Thyroid gland (tissue), 4 donors: ENCODE results near the gene RHO. TPM values are rescaled to one million over a fixed set of nuclear protein-coding genes. Genes with fewer than 3 reads are reported as not detected.
"Not testable (repeated sequence)": the region's sequence is repeated elsewhere in the genome, so short reads cannot be mapped to it uniquely, and the experiment has no call there.

Source experiments
- DNase-seq, 2 donors: peaks; one replicate each; pipeline ENCODE4 v3.0.0-alpha.2; 2019
- H3K27ac ChIP-seq, 3 donors: fragments of 200-600 bp; sonication (generic); 1 replicate in 2 of 3; 2 replicates in 1 of 3; pipeline ENCODE4 v1.5.1; 2016 to 2019; ENCODE audit warnings: mild to moderate bottlenecking in 1 of 3, moderate library complexity in 1 of 3
- H3K27me3 ChIP-seq: fragments of 200-600 bp; sonication (generic); one replicate; pipeline ENCODE4 v1.5.1; 2019
- H3K36me3 ChIP-seq, 2 donors: fragments of 200-600 bp; sonication (generic); one replicate each; pipeline ENCODE4 v1.5.1; 2016 to 2019
- H3K4me1 ChIP-seq, 2 donors: fragments of 200-600 bp; sonication (generic); one replicate each; pipeline ENCODE4 v1.5.1; 2017 to 2019
- H3K4me3 ChIP-seq, 3 donors: fragments of 200-600 bp; sonication (generic); replicated peaks in 1 of 3; 1 replicate in 2 of 3; 2 replicates in 1 of 3; pipeline ENCODE4 v1.5.1; 2016; ENCODE audit warnings: mild to moderate bottlenecking in 1 of 3
- H3K9me3 ChIP-seq: fragments of 200-600 bp; sonication (generic); one replicate; pipeline ENCODE4 v1.5.1; 2017
- POLR2A ChIP-seq, 2 donors: fragments of 450-650 bp; IDR thresholded peaks; one replicate each; pipeline ENCODE4 v1.6.1; 2017; ENCODE audit warnings: antibody characterized with exemption in 2 of 2, mild to moderate bottlenecking in 2 of 2, moderate library complexity in 1 of 2
- WGBS, 2 donors: methylation state at CpG; one replicate each; pipeline ENCODE4 v1.1.5; 2017; 5-methylcytosine and 5-hydroxymethylcytosine counted together
- intact Hi-C: fragments of 100-400 bp; cut with DNase I; formaldehyde crosslinking; loops from one replicate; pipeline ENCODE4 v1.15.1; 2023
- total RNA-seq, 4 donors: library from RNA; depleted of rRNA; stranded (reverse); fragments of >200 nt; gene quantifications; one replicate each; pipeline ENCODE4 v1.2.3, GENCODE V29; 2016
- TF ChIP-seq, protein P1 (sequence below), 6 experiments: fragments of 200-600 bp in 3 of 6; fragments of 450-650 bp in 3 of 6; sonication (generic) in 3 of 6; IDR thresholded peaks; one replicate each; pipeline ENCODE4 v1.5.1; 2016 to 2019; ENCODE audit warnings: antibody characterized with exemption in 6 of 6, mild to moderate bottlenecking in 2 of 6, inconsistent platforms in 1 of 6, moderate library complexity in 1 of 6

Gene RHO
- total RNA-seq, 4 donors from 2014 or later: not detected

DNA sequence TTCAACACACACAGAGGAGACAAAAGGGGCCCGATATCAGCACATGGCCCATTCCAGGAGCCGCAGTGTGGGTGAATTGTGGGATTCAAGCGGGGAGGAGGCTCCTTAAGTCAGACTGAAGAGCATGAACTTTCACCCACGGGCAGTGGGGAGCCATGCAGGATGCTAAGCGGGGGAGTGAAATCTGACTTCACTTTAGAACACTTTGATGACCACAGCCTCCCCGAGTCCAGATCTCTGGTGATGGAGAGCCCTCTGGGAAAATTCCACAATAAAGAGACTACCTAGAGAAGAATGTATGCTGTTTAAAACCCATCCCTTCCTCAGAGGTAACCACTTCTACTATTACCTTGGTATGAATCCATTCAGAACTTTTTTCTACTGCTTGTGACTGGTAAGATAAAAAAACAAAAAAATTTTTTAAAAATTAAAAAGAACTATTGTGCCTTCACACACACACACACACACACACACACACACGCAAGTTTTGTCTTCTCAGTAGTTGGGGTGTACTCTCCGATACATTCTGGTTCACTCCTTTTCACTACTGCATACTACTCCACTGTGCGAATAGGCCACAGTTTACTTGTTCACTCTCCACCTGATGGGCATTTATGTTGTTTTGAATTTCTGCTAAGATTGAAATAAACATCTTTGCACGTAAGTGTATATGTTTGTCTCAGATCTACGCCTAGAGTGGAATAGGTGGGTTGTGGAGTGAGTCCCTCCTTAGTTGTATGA is 12.5 kb downstream of the RHO start:
- DNase-seq: no peak
- Histone ChIP-seq H3K4me3 (no peak overlapping the region), H3K27me3 (no peaks in the 10 kb centered on the region), H3K27ac (no peak overlapping the region), H3K9me3 (no peaks in the 10 kb centered on the region), H3K36me3 (no peaks in the 10 kb centered on the region), H3K4me1 (peaks cover 6 to 12% of the 10 kb centered on the region in 2 donors)
- 89 to 90% methylated on average over 11 of the region's 11 CpGs for WGBS, 2 donors
- intact Hi-C loops: no loop called here
- TF ChIP-seq, protein P1, sequence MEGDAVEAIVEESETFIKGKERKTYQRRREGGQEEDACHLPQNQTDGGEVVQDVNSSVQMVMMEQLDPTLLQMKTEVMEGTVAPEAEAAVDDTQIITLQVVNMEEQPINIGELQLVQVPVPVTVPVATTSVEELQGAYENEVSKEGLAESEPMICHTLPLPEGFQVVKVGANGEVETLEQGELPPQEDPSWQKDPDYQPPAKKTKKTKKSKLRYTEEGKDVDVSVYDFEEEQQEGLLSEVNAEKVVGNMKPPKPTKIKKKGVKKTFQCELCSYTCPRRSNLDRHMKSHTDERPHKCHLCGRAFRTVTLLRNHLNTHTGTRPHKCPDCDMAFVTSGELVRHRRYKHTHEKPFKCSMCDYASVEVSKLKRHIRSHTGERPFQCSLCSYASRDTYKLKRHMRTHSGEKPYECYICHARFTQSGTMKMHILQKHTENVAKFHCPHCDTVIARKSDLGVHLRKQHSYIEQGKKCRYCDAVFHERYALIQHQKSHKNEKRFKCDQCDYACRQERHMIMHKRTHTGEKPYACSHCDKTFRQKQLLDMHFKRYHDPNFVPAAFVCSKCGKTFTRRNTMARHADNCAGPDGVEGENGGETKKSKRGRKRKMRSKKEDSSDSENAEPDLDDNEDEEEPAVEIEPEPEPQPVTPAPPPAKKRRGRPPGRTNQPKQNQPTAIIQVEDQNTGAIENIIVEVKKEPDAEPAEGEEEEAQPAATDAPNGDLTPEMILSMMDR (IDR thresholded peaks at IDR 0.05): no peak
- TF ChIP-seq POLR2A (IDR thresholded peaks at IDR 0.05): no peak

DNA sequence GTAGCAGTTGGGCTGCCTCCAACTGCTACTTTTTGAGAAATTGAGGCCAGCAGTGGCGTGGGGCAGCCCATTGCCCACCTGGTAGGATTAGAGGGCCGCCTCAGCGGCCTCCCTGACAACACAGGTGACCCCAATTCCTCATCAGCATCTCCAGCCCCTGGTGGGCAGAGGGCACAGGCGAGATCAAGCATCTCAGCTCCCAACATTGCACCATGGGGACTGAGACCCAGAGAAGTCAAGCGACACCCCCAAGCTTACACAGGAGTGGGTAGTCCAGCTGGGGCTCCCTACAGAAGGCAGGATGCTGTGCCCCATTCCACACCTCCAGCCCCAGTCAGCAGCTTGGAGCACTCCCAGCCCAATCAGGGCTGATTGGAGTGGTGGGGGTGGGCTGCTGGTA is 14.3 kb downstream of the RHO start:
- WGBS, 2 donors: 90 to 100% methylated on average over 2 of the region's 5 CpGs
- no peak overlapping the region for H3K4me3 ChIP-seq
- TF ChIP-seq, protein P1 (IDR thresholded peaks at IDR 0.05): no peak
- no peak for TF ChIP-seq POLR2A (IDR thresholded peaks at IDR 0.05)
- intact Hi-C loops: no loop called here
- H3K27me3 ChIP-seq: no peaks in the 10 kb centered on the region
- H3K4me1 ChIP-seq: peaks cover 6 to 12% of the 10 kb centered on the region in 2 donors
- H3K27ac ChIP-seq: no peak overlapping the region
- no peaks in the 10 kb centered on the region for H3K9me3 ChIP-seq
- no peak for DNase-seq
- no peaks in the 10 kb centered on the region for H3K36me3 ChIP-seq

DNA sequence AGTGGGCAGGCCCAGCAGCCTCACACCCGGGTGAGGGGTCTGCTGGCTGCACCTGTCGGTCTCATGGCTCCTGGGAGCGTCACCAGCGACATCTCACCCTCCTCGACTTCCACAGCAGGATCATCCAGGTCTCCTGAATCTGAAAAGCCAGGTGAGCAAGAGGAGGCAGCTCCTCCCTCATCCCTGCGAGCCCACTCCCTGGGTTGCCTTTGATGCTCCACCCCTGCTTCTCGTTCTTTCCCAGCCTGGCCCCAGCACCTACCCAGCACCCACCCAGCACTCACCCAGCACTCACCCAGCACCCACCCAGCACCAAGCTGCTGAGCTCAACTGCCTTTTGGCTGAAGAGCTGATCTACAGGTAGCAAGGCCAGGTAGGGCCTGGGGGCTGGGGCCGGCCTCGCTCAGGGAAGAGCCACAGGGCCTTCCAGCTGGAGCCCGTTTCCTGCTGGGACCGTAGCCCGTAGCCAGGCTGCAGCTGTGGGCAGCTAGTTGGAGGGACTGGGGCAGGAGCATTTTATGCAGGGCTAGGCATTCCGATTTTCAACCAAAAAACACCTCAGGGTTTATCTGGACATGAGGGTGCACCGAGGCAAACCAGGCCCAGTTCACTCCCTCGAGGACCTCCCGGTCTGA is 14.8 kb downstream of the RHO start, which contains the start of gene H1-8:
Gene H1-8 (plus strand): TSS at position 20 of the 635 bp plus-strand sequence. CDS start 44 bp downstream, at position 64.
- TF ChIP-seq POLR2A (IDR thresholded peaks at IDR 0.05): no peak
- TF ChIP-seq, protein P1 (IDR thresholded peaks at IDR 0.05): no peak
- Histone ChIP-seq H3K27ac (no peak within 1 kb of the TSS), H3K4me1 (peaks cover 6 to 12% of the 10 kb centered on the region in 2 donors), H3K36me3 (no peaks in the 10 kb centered on the region), H3K4me3 (no peak within 1 kb of the TSS), H3K9me3 (no peaks in the 10 kb centered on the region), H3K27me3 (no peaks in the 10 kb centered on the region)
- intact Hi-C loops: no loop called here
- 88 to 93% methylated on average over 14 to 16 of the region's 16 CpGs for WGBS, 2 donors
- DNase-seq: no peak

DNA sequence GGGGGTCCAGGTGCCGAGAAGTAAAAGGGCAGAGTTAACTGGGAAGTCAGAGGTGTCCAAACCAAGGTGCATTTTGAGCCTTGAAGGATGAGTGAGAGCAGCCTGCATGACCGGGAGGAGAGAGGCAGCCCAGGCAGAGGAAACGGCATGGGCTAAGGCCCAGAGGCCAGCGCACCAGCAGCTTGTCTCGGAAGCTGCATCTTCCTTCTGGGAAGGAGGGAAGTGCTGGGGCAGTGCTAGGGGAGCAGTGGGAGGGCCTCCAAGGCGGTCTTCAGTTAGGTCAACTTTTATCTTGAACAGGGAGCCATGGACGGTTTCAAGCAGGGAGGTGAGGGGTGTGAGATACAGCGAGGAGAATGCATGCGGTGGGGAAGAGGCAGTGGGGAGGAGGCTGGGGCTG is 15.6 kb downstream of the RHO start:
- Histone ChIP-seq H3K4me3 (no peak overlapping the region), H3K4me1 (peaks cover 6 to 11% of the 10 kb centered on the region in 2 donors), H3K27me3 (no peaks in the 10 kb centered on the region), H3K36me3 (no peaks in the 10 kb centered on the region), H3K27ac (no peak overlapping the region), H3K9me3 (no peaks in the 10 kb centered on the region)
- intact Hi-C loops: no loop called here
- WGBS, 2 donors: 86 to 88% methylated on average over 9 of the region's 9 CpGs
- TF ChIP-seq POLR2A (IDR thresholded peaks at IDR 0.05): no peak
- TF ChIP-seq, protein P1 (IDR thresholded peaks at IDR 0.05): no peak
- DNase-seq: no peak

DNA sequence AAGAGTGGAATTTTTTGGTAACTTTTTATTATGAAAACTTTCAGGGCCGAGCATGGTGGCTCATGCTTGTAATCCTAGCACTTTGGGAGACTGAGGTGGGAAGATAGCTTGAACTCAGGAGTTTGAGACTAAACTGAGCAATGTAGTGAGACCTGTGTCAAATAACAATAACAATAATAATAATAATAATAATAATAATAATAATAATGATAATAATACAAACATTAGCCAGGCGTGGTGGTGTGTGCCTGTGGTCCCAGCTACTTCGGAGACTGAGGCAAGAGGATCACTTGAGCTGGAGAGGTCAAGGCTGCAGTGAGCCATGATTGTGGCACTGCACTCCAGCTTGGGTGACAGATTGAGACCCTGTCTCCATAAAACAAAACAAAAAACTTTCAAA is 17.5 kb downstream of the RHO start:
- DNase-seq, H3K27me3 ChIP-seq, H3K36me3 ChIP-seq, H3K27ac ChIP-seq, H3K9me3 ChIP-seq, intact Hi-C loops, H3K4me3 ChIP-seq, H3K4me1 ChIP-seq: not testable (repeated sequence)
- 94% methylated on average over 3 of the region's 3 CpGs for WGBS, 2 donors
